Cortex of kidney (tissue), 1 donor: ENCODE data around the gene ZNF319.

Experiments used
- DNase-seq: peaks from one replicate; lab custom pipeline; 2025; lab: John Stamatoyannopoulos, UW

The ZNF319 gene

DNA sequence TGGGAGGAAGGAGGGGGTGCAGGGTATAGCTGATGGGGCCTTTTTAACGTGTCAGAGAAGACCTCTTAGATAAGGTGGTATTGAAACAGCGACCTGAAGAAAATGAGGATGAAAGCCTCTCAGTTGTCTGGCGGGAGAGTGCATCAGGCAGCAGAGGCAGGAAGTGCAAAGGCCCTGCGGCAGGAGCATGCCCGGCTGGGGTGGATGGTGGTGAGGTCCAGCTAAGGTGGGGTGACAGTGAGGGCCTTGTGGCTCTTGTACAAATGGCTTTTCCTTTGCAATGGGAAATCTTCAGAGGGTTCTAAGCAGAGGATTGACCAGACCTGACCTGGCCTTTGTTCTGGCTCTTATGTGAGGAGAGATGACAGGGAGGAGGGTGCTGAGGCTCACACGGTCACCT lies 36.5 kb upstream of the ZNF319 start:
- DNase-seq, result no peak

DNA sequence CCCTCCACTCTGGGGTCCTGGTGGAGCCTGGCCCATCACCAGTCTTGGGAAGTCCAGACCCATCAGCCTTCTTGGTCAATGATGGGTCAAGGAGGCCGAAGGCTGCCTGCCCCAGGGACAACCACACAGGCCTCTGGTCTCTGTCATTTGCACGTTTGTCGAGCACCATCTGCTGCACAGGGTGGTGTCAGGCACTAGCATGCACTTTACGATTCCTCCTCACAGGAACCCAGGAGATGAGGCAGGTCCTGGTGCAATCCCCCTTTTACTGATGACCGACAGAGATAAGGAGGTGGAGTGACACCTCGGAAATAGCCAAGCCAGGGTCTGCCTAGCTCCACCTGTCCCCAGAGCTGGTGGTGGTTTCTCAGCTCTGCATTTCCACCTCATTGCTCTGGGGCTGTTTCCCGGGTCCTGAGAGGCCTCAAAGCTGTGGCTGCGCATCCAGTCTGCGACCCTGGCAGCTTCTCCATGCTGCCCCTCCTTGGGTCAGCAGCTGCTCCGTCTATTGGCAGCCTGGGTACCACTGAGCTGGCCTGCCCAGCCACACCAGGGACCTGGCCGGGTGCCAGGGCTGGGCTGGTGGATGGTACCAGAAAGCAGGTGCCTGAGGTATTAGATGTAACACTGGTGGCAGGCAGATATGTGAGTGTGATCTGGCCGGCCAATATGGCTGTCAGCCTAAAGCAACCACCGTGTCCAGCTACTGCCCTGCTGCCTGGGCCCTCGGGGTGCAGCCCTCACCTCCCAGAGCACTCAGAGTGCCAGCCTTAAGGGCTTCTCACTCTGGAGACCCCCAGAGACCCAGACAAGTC lies 35.1 kb upstream of the ZNF319 start:
- no peak for DNase-seq

DNA sequence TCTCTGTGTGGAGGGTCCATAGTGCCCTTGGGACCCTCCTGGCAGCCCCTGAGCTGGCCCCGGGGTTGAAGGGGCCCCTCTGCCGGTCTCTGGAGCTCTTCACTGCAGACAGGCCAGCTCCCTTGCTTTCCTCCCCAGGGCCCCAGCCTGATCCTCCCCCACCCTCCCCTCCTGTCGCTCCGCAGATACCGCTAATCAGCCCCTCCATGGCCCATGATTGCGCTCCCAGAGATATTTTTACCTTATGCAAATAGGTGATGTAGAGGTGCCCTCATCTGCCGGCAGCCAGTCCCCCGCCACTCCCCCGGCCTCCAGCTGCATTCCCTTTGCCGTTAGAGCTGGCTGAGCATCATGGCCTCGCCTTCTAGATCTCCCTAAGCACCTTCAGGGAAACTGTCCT lies 34.3 kb upstream of the ZNF319 start:
- DNase-seq, result no peak

DNA sequence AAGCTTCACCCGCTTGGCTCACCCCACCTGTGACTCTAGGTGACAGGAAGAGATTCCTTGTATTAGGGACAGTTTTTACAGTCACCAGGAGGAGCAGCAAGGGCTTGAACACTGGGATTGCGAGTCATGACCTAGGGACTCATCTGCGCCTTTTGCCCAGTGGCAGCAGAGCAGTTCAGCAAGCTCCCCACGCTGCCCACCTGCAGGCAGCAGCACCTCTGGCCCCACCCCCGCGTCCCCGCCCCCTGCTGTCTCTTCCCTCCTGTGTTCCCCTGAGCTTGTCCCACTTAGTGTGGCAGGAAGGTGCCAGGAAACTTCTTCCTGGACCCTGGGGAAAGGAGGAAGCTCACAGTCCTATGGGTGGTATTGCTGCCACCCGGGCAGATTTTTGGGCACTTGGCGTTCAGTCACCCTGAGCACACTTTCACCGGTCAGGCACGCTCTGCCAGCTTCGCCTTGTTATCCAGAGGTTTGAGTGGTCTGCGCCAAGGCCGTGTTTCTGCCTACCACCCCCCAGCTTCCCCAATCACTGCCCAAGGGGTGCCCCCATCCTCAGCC lies 33.7 kb upstream of the ZNF319 start:
- DNase-seq, result no peak

DNA sequence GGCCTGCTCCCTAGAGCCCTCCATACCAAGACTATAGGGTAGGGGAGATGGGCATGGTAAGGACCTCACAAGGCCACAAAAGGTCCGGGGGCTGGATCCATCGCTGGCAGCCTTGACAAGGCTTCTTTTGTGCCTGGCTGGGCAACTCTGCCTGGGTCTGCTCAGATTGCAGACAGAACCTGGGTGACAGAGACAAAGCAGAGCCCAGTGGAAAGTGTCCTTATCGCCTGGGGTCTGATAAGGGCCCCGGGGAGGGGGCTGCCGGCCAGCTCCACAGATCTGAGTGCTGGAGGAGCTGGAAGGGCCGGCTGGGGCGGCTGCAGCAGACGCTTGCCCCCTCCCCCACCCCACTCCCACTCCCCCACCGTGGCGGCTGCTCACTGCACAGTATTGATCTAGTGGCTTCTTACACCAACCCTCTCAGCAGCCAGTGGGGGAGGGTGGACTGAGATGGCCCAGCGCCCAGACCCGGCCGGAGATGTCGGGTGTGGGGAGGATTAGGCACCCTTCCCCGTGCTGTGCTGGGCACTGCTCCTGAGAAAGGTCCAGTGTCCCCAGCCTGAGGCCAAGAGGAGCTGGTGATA lies 32.3 kb upstream of the ZNF319 start:
- DNase-seq, result no peak

DNA sequence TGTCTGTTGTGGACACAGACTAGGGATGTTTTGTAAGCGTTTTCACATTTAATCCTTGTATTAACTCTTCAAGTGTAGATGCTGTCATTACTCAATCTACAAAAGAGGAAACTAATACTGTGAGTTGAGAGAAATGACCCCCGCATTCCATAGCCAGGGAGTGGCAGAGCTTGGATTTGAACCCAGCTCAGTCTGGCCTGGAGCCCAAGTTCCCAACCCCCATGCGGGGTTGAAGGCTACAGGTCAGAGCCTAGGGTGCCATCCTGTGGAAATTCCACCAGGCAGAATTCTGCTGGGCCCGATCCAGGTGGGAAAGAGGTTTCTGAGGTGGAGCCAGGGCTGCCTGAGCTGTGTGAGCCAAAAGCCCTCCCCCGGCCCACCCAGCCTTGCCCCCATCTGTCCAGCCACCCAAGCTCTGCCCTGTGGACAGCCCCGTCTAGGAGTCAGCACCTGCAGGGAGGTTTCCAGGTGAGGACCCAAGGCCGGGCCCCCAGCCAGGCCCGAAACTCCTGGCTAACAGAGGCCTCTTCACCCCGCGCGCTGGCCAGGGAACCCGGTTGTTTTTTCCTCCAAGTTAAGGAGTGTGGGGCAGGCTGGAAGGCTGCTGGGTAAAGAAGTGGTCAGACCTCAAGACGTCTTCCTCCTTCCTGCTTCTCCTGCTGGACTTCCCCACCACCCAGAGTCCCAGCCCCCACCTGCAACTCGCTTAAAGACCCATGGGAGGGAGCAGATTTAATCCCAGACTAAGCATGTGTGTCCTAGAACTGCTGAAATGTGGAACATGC lies 30.7 kb upstream of the ZNF319 start:
- no peak for DNase-seq

DNA sequence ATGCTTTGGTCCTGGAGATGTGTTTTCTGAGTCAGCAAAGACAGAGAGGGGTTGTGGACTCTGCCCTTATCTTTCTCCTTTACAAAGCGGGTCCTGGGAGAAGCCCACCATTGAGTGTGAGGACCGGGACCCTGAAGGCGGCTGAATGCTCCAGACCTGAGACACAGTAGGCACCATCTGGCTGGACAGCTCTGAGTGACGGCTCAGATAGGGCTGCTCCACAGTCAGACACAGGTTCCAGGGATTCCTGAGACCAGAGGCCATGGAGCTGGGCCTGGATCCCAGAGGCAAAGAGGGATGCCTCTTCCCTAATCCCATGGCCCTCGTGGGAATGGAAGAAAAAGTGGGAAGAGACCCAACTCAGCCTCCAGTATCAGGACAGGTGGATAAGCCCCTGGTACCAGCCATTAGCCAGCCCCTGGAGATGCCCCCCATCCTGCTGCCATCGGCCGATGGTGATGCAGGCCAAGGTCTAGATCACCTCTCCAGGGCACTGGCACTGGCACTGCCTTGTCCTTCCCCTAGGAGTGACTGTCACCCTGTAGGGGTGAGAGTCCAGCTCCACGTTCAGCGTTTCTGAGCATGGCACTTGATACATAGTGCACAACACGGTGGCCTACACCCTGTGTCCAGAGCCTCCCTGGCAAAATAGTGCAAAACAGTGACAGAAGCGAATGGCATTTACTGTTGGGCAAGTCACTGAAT lies 29.8 kb upstream of the ZNF319 start:
- DNase-seq, result no peak

DNA sequence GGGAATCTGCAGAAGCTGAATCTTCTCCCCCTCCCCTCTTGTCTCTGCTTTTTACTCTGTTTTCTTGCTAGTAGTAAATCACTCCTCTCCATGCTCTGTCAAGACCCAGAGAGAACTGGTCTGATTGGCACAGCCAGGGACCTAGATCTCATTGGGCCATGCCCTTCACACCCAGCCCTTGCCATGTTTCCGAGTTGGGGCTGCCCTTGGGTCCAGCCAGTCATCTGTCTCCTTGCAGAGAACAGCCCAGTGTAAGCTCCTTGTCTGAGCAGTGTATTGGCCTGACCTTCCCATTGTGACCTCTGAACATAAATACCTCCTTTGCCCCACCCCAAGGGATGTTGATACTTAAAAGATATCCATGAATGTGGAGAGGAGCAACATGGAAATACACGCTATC lies 28.9 kb upstream of the ZNF319 start:
- no peak for DNase-seq

DNA sequence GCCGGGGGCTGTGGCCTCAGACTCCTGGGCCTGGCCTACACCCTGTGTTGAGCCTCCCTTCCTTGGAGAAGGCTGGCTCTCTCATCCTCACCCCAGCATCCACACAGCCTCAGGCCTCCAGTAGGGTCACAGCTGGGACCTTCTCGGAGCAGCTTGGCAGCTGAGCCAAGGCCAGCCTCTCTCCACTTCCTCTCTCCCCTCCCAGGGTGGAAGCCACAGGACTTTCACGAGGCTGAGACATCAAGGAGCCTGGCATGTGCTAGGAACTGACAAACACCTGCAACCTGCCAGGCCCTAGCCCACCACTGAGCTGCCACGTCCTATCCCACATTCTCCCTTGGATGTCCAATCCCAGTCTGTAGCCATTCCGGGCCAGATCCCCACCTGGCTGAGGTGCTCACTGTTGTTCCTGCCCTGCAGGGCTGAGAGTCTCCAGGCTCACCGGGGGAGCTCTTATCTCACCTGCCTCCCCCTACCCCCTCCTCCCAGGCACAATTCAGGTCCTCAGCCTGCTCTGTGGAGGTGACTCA lies 28.1 kb upstream of the ZNF319 start:
- DNase-seq, result peak; percentile 15

DNA sequence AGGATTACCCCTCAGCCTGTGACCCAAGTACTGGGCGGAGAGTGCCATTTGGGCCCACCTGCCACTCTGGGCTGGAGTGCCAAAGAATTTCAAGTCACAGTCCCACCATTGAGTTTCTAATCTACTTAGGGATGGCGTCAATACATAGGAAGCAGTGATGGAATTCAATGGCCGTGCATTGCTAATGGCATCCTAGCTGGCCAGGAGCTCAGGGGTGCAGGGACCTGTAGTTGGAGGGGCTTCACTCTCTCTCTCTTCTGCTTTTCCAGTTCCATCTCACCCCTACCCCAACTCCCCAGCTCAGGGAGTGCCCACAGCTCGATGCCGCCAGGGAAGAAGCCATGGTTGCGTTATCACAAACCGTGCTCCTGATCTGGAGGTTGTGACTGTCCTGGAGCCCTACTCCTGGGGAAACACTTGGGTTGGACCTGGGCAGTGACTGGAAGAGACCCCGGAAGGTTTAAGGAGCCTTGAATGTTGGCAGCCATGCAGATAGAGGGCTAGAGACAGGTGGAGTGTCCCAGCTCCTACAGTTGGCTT lies 27.5 kb upstream of the ZNF319 start:
- DNase-seq, result no peak

DNA sequence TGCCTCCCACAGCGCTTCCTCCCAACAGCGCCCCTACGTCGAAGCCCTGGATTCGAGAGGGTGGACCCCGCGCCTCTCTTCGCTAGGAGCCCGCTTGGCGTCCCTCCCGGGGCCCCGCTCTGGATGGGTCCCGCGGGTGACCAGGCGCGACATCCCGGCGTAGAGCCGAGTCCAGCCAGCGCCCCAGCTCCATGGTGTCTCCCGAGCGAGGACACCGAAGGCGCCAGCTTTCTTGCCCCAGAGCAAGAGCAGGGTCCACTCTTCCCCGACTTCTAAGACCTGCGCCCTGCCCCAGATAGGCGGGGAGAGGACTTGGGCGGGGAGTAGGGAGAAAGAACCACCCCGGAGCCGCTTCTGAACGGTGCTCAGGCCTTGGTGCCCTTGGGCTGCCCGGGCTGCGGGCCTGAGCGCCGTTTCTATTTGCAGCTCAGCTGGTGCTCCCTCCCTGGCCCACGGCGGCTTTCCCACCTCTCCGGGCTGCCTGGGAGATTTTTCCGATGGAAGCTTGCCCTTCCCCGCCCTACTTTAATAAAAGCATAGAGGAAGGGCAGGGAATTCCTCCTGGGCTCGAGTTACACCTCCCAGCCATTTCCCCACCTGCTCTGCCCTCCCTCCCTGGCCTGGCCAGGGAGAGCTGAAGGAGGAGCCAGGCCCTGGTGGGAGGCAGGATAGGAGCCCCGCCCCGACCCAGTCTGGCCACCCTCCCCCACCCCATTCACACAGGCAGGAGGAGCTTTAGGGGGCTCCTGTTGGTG lies 26.9 kb upstream of the ZNF319 start:
- DNase-seq, result no peak

DNA sequence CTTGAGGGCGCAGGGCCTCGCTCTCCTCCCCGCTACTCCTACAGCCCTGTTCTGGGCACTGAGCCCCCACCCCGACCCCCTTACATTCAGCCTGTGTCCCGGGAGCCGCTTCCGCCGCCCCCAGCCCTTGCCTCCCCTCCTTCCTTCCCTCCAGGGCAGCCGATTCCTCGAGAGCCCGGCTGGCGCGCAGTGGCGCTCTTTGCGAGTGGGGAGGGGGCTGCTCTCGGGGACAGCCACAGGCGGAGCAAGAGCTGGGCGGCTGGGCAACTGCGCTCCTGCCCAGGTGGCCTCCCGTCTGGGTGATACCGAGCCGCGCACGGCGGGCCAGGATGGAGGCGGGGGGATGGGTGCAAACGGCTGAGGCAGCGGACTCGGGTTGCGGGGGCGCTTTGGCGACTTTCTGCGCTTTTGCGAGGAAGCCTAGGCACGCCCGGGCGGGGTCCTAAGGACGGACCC lies 26.3 kb upstream of the ZNF319 start:
- no peak for DNase-seq

DNA sequence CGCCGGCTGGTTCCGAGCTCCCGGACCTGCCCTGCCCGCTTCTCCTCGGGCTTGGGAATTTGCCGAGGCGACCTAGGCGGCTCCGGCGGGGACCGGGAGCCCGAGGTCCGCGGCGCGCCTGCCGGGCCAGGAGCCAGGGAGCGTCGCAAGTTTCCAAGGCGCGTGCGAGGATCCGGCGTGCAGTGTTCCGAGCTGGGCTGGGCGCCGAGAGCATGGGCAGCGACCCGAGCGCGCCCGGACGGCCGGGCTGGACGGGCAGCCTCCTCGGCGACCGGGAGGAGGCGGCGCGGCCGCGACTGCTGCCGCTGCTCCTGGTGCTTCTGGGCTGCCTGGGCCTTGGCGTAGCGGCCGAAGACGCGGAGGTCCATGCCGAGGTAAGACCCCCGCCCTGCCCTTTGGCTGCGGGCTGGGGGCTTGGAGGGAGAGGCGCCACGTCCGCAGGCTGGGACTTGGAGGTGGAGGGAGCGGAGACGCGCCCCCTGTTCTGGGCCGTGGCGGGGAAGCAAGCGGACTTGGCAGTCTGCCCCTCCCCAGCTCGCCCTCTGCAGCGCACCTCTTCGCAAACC lies 25.8 kb upstream of the ZNF319 start:
- no peak for DNase-seq

DNA sequence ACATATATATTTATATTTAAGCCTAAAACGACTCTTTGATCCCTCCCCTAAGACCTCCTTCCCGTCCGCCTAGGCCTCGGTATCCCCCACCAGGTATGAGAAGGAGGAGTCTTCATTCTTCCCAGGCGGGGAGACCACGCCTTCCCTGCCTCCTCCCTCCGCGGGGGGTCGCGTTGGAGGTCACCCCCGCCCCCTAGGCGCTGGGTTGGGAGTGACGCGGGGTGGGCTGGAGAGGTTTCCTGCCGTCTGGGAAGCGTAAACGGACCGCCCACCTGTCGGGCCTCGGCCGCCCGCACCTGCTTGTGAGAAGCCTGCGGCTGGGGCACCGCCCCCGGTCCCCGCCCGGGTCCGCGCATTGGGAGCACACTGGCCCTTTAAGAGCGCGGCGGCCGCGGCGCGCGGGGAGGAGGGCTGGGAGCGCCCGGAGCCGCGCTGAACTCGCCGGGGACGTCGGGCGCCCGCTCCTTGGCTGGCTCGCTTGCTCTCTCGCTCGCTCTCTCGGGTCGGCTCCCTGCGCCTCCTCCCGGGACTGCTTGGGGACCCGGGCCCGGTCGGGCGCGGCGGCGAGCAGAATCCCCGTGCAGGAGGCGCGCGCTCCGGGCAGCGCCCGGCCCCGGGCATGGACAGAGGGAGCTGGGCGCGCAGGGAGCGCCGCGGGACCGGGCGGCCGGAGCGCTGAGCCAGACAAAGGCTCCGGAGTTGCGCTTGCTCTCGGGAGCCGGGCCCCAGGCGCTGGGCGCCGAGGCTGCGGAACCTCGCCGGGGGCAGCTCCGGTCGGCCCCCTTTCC lies 25.1 kb upstream of the ZNF319 start, which contains the start of gene MMP15:
TSS of gene MMP15 (plus strand) at position 404 of the 788 bp plus-strand sequence. CDS start 597 bp downstream, outside the sequence.
- DNase-seq, result peak; percentile 27

DNA sequence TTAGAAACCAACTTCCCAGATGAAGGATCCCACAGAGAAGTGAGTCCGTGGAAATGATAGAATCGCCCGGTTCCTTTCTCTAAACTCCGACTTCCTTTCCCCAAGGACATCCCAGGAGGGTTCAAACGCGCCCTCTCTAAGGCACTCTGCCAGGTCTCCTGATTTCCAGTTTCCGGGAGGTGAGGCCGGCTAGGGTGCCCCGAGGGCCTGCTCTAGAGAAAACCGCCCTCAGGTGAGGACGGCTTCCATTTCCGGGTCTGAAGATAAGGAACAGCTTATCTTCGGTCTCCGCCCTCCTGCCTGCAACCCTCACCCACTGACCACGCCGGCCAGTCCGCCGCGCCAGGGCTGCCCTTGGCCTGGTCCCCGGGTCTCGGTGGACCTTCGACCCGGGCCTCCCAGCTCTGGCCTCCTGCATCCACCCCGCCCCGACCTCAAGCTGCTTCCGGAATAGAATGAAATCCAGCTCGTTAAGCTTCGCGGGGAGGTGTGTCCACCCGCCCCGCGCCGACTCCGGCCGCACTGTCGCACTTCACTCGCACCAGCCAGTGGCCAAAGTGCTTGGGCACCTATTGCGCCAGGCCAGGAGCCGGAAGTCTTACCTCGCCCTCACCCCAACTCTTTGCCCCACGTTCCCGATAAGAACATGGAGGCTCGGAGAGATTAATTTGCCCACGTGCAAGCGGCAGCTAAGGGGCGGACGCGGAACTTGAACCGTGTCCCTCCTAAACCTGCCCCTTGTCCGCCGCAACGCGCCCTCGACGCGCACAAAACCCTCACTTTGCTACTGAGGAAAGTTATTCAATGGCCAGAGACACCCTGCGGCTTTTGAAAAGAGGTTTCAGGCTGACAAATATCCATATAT lies 24.2 kb upstream of the ZNF319 start:
- no peak for DNase-seq

DNA sequence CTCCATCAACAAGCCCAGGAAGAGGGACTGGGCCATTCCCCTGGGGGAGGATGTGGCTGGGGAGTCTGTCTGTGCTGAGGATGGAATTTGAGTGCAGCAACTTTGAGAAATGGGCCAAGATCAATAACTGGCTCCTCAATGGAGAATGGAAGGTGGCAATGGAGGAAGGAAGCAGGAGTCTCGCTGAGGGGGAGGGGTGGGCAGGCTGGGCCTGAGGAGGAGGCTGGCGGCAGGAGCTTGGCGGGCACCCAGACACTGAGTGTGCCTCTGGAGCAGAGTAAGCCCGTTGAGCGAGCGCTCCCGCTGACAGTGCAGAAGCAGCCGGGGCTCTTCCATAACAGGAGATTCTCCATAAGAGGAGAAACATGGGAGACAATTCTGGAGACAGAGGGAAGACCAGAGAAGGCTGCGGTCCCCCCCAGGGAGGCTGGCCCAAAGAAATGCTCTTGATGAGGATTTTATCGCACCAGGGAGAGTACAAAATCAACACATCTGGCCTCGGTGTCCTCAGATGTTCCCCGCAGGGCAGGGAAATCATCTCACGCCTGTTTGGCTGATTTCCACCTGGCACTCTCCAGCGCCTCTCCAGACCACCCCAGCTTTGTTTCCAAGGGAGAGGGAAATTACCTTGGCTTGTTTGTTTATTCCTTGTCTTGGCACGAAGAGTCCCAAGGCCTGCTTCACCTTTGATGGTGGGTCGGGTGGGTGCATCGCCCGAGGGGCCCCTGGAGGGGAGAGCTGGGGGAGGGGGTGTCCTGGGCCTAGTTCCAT lies 22.3 kb upstream of the ZNF319 start:
- no peak for DNase-seq
